ENCODE results near the gene TRPV2.

DNA sequence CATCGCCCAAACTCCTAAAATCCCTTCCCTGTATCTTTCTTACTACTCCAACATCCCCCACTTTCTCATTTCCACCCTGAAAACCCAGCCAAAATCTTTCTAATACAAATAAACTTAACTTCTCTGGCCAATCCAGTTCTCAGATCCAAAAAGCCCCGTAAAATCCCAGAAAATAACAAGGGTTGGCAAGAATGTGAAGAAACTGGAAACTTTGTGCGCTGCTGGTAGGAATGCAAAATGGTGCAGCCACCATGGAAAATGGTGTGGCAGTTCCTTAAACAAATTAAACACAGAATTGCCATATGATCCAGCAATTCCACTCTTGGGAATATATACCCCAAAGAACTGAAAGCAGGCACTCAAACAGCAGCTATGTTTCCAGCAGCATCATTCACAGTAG, 52.5 kb downstream of the TRPV2 start:
- TF ChIP-seq, protein P1, sequence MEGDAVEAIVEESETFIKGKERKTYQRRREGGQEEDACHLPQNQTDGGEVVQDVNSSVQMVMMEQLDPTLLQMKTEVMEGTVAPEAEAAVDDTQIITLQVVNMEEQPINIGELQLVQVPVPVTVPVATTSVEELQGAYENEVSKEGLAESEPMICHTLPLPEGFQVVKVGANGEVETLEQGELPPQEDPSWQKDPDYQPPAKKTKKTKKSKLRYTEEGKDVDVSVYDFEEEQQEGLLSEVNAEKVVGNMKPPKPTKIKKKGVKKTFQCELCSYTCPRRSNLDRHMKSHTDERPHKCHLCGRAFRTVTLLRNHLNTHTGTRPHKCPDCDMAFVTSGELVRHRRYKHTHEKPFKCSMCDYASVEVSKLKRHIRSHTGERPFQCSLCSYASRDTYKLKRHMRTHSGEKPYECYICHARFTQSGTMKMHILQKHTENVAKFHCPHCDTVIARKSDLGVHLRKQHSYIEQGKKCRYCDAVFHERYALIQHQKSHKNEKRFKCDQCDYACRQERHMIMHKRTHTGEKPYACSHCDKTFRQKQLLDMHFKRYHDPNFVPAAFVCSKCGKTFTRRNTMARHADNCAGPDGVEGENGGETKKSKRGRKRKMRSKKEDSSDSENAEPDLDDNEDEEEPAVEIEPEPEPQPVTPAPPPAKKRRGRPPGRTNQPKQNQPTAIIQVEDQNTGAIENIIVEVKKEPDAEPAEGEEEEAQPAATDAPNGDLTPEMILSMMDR (IDR thresholded peaks at IDR 0.05; ENCODE audit: low read depth, low read length, missing input control): no peak
- TF ChIP-seq FOXA2 (IDR thresholded peaks at IDR 0.05) (no peak), TAF1 (conservative IDR thresholded peaks at IDR 0.05) (no peak), RAD21 (IDR thresholded peaks at IDR 0.05) (no peak), YY1 (IDR thresholded peaks at IDR 0.05) (no peak), GABPA (IDR thresholded peaks at IDR 0.05 in 1 of 2, conservative IDR thresholded peaks at IDR 0.05 in 1 of 2) (no peak), NR2F2 (IDR thresholded peaks at IDR 0.05) (no peak), EGR1 (IDR thresholded peaks at IDR 0.05; ENCODE audit: low read depth in 2 of 2) (no peak), HNF4A (conservative IDR thresholded peaks at IDR 0.05) (no peak), JUND (IDR thresholded peaks at IDR 0.05) (no peak)
- TF ChIP-seq, protein P2, sequence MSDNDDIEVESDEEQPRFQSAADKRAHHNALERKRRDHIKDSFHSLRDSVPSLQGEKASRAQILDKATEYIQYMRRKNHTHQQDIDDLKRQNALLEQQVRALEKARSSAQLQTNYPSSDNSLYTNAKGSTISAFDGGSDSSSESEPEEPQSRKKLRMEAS (IDR thresholded peaks at IDR 0.05): no peak
- TF ChIP-seq, protein P3, sequence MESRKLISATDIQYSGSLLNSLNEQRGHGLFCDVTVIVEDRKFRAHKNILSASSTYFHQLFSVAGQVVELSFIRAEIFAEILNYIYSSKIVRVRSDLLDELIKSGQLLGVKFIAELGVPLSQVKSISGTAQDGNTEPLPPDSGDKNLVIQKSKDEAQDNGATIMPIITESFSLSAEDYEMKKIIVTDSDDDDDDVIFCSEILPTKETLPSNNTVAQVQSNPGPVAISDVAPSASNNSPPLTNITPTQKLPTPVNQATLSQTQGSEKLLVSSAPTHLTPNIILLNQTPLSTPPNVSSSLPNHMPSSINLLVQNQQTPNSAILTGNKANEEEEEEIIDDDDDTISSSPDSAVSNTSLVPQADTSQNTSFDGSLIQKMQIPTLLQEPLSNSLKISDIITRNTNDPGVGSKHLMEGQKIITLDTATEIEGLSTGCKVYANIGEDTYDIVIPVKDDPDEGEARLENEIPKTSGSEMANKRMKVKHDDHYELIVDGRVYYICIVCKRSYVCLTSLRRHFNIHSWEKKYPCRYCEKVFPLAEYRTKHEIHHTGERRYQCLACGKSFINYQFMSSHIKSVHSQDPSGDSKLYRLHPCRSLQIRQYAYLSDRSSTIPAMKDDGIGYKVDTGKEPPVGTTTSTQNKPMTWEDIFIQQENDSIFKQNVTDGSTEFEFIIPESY (IDR thresholded peaks at IDR 0.05): no peak
- TF ChIP-seq, protein P4, sequence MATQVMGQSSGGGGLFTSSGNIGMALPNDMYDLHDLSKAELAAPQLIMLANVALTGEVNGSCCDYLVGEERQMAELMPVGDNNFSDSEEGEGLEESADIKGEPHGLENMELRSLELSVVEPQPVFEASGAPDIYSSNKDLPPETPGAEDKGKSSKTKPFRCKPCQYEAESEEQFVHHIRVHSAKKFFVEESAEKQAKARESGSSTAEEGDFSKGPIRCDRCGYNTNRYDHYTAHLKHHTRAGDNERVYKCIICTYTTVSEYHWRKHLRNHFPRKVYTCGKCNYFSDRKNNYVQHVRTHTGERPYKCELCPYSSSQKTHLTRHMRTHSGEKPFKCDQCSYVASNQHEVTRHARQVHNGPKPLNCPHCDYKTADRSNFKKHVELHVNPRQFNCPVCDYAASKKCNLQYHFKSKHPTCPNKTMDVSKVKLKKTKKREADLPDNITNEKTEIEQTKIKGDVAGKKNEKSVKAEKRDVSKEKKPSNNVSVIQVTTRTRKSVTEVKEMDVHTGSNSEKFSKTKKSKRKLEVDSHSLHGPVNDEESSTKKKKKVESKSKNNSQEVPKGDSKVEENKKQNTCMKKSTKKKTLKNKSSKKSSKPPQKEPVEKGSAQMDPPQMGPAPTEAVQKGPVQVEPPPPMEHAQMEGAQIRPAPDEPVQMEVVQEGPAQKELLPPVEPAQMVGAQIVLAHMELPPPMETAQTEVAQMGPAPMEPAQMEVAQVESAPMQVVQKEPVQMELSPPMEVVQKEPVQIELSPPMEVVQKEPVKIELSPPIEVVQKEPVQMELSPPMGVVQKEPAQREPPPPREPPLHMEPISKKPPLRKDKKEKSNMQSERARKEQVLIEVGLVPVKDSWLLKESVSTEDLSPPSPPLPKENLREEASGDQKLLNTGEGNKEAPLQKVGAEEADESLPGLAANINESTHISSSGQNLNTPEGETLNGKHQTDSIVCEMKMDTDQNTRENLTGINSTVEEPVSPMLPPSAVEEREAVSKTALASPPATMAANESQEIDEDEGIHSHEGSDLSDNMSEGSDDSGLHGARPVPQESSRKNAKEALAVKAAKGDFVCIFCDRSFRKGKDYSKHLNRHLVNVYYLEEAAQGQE (IDR thresholded peaks at IDR 0.05): no peak
